Hypothalamus (tissue), 51 donors: ENCODE measurements around the gene RSKR.
"Not testable (repeated sequence)": the region's sequence is repeated elsewhere in the genome, so short reads cannot be mapped to it uniquely, and the experiment has no call there.

Source experiments
- DNase-seq, 51 donors: peaks; one replicate each; lab custom pipeline; 2025; lab: John Stamatoyannopoulos, UW

RSKR gene

DNA sequence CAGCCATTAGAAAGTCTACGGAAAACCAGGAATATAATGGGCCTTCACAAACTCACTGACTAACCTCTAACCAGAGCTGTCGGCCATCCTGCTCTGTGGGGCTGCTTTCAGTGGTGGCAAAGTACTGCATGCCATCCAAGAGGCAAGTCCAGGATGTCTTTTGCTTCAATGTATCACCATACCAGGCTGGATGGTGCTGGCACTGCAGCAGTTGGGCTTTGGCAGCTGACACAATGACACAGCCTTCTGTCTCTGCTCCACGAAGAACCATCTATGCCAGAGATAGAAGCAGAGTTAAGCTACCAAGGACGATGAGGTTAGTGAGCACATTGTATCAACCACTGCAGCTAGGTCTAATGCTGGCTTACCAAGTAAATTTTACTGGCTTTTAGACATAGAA lies 9.7 kb upstream of the RSKR start:
- no peak for DNase-seq

GRCh38 chr17:28622186-28622585 lies 8.2 kb upstream of the RSKR start:
- no peak for DNase-seq

GRCh38 chr17:28620010-28620409 lies 6.0 kb upstream of the RSKR start:
- DNase-seq = no peak

DNA sequence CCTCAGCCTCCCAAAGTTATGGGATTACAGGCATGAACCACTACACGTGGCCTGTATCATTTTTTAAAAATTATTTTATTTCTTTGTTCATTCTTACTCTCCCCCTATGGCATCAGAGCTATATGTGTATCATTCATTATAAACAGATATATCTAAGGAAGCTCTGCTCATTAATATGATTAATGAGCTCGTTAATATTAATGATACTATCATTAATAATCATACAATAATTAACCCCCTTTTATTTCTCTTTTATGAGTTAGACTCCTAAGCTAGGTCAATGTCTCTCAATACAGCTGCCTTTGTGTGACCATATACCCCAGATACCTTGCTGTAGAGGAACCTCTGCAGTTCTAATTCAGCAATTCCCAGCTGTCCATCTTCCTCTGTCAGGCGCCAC lies 4.5 kb upstream of the RSKR start:
- no peak for DNase-seq

- no peak for DNase-seq
Observed at GRCh38 chr17:28616281-28616680, 2.3 kb upstream of the RSKR start.

GRCh38 chr17:28615260-28615940 lies 1.4 kb upstream of the RSKR start:
- DNase-seq = no peak

DNA sequence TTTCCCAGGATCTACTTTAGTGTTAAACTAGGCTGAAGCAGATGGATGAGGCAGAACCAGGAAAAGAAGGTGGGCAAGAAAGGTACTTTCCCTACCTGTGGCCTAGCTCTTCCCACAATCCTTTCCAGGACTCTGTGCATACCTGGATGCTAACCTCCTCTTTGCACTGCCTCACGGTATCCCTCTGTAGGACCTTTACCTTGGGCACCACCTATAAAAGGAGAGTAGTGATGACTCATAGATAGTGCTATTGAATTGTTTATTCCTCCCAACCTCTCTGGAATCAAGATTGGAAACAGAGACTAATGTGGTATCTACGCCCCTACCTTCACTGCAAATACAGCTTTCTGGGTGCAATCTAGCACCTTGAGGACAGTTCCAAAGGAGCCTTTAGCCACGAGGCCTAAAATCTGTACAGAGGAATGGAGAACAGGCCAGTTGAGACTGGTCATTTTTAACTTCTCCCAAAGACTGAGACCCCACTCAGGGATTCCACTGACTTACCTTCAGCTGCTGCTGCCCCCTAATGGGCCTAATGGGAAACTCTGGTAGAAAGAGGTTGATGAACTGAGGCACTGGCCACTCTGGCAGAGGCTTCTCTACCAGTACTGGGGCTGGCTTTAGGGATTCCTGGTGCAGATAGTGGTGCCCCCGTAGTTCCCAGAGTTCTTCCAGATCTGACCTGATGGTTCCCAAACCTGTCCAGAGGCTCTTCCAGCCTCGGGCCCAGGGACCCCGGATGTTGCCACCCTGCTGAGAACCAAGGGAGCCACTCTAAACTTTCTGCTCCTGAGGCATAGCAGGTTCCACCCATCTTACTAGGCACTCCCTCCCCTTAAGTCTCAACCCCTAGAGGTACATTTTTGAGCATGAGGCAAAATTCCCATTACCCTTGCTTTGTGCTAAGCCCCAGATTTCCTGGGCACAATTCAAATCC lies 781 bp downstream of the RSKR start:
- DNase-seq = peak in 20 of 51 donors; percentile 1 to 51 (median 16)

- DNase-seq = no peak
Observed at GRCh38 chr17:28612531-28612930, 1.5 kb downstream of the RSKR start.

DNA sequence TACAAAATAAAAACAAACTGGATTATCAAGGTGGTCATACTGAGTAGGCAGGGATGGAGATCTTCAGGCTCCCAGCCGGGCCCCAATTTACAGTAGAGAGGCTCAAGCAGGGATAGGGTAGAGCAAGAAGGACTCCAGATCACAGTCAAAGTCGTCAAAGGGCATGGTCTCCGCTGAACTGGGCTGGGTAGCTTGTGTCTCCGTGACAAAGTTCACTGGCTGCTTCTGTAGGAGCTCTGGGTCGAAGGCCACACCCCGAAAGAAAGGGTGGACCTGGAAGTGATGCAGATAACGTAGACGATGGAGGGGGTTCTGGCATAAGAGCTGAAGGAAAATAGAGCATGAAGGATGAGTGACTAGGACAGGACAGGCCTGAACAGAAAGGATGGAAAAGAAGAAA lies 3.6 kb downstream of the RSKR start:
- no peak for DNase-seq

DNA sequence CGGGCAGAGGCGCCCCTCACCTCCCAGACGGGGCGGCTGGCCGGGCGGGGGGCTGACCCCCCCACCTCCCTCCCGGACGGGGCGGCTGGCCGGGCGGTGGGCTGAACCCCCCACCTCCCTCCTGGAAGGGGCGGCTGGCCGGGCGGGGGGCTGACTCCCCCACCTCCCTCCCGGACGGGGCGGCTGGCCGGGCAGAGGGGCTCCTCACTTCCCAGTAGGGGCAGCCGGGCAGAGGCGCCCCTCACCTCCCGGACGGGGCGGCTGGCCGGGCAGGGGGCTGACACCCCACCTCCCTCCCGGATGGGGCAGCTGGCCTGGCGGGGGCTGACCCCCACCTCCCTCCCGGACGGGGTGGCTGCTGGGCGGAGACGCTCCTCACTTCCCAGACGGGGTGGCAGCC lies 10.0 kb downstream of the RSKR start:
- not testable (repeated sequence) for DNase-seq

- peak in 24 of 51 donors; percentile 8 to 80 (median 37) for DNase-seq
Observed at GRCh38 chr17:28599311-28600184, 14.4 kb downstream of the RSKR start.

- peak in 50 of 51 donors; percentile 27 to 92 (median 82) for DNase-seq
Observed at GRCh38 chr17:28598799-28599310, 15.1 kb downstream of the RSKR start, which contains the start of gene SPAG5. TSS of gene SPAG5 (minus strand) at chr17:28599025. CDS start at chr17:28598946, 79 bp downstream.

DNA sequence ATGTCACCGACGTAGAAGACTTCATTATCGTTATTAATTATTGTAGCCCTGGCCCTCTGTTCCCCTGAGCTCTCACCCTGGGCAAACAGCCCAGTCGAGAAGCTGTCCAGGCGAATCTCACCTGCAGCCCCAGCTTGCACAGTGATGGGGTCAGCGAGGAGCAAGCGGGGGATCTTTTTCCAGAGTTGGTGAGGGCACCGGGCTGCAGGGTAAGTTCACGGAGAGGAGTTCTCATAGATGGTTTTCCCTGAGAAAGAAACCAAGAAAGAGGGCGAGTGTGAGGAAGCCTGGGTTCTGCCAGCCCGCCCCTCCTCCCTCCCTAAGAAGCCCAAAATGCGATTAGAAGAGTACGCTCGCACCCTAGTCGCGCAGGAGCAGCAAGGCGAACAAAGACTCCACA lies 15.6 kb downstream of the RSKR start:
- DNase-seq = no peak

- no peak for DNase-seq
Observed at GRCh38 chr17:28597606-28598383, 16.2 kb downstream of the RSKR start.

DNA sequence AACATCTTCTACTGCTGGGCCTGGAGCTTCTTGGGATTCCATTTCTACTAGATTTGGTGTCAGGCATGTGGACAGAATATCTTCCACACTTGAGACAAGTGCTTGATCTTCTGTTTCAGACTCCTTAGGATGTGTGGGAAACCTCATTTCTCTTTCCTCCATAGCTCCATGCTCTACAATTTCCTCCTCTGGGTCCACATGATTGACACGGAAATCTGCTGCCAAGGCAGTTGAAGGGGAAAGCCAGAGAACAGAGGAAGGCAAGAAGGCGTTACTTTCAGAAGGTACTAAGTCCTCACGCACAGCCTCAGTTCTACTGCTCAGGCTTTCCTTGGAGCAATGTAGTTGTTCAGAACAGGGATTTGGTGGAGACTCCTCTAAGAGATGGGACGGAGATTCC lies 21.7 kb downstream of the RSKR start:
- no peak for DNase-seq

DNA sequence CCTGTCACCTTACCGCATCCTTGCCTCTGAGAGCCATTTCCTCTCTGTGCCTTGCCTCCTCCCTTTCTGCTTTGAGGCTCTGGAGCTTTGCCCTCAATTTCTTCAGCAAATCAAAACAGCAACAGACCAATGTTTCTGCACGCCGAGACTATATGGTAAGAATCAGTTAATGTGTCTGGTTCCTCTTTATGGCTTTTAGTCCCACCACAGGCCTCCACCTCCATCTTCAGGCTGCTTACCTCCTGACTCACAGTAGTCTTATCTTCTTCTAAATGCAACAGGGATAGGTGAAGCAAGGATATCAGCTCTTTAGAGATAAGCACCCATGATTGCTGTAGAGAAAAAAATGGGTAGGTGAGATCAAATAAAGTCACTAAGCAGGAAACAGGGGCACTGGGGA lies 28.1 kb downstream of the RSKR start:
- DNase-seq = no peak

GRCh38 chr17:28584434-28584833 lies 29.6 kb downstream of the RSKR start:
- no peak for DNase-seq

DNA sequence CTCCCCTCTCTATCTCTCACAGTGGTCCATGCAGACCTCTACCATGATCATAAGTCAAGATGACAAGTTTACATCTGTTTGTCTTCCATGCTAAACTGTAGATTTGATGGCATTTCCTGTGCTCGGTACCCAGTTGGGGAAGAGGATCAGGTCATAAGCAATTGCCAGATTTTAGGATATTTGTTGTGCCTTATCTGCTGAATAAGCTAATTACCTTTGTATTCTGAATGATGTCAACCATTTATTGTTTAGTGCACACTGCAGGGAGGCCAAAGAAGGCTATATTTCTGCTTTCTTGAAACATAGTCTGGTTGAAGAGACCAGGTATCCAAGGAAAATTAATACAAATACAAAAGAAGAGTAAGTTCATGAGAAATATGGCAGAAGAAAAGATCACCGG lies 31.5 kb downstream of the RSKR start:
- DNase-seq = no peak

GRCh38 chr17:28580959-28581358 lies 33.0 kb downstream of the RSKR start:
- no peak for DNase-seq

DNA sequence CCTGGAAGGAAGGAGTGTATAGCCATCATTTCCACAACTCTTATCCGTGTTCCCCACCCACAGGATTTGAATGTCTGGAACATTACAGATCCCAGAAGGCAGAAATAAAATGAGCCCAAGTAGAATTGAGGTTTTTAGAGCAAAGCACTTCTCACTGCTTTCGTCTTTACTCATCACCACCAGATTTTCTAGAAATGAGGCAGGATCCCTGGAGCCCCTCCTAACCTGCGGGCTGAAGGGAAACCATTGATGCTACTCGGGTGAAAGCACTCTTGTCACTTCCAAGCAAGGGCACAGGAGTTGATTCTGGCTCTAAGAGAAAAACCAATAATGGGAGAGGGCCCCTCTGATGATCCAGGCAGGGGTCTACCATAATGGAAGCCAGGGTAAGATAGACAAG lies 34.5 kb downstream of the RSKR start:
- DNase-seq = no peak
